Measurements from ENCODE around the gene PDCD11.

Gene PDCD11

GRCh38 chr10:103449208-103450144 is 53.0 kb downstream of the PDCD11 start:
- H3K27ac ChIP-seq: peak overlapping the region in 9 of 11 experiments; percentile 26 to 84 (median 77); a peak in 14 of 22 replicates
- H3K4me2 ChIP-seq: peak overlapping the region; percentile 93 to 100 (median 97)
- peak overlapping the region in 9 of 10 experiments; percentile 73 to 94 (median 85); a peak in 16 of 20 replicates for H3K4me3 ChIP-seq
- TF ChIP-seq Cebpa-rat (IDR thresholded peaks at IDR 0.05): no peak
- H3K27me3 ChIP-seq: no peaks in the 10 kb centered on the region
- peak overlapping the region; percentile 79 to 88 (median 83); a peak in 16 of 22 replicates for H3K9ac ChIP-seq
- peaks cover 3 to 64% (median 58%) of the 10 kb centered on the region in 11 experiments; a peak in 21 of 22 replicates for H4K20me1 ChIP-seq
- H3K4me1 ChIP-seq: peaks cover 55 to 84% (median 71%) of the 10 kb centered on the region in 10 experiments
- H3K9me3 ChIP-seq (replicated peaks in 1 of 11): no peaks in the 10 kb centered on the region
- H3K36me3 ChIP-seq: peaks cover 52 to 63% (median 56%) of the 10 kb centered on the region in 11 experiments

GRCh38 chr10:103450201-103450695 is 53.8 kb downstream of the PDCD11 start:
- Histone ChIP-seq H3K36me3 (peaks cover 44 to 56% (median 49%) of the 10 kb centered on the region in 11 experiments), H3K27me3 (no peaks in the 10 kb centered on the region), H3K4me2 (peak overlapping the region; percentile 93 to 100 (median 97)), H3K4me3 (peak overlapping the region; percentile 73 to 94 (median 82); a peak in 18 of 20 replicates), H3K9me3 (replicated peaks in 1 of 11) (no peaks in the 10 kb centered on the region), H3K27ac (peak overlapping the region; percentile 0 to 84 (median 76); a peak in 18 of 22 replicates), H3K9ac (peak overlapping the region; percentile 79 to 88 (median 83)), H3K4me1 (peaks cover 55 to 77% (median 71%) of the 10 kb centered on the region in 10 experiments), H4K20me1 (peaks cover 3 to 56% (median 50%) of the 10 kb centered on the region in 11 experiments; a peak in 21 of 22 replicates)
- TF ChIP-seq Cebpa-rat (IDR thresholded peaks at IDR 0.05): no peak

GRCh38 chr10:103451091-103451813 is 54.8 kb downstream of the PDCD11 start:
- Histone ChIP-seq H3K4me1 (peaks cover 55 to 69% (median 66%) of the 10 kb centered on the region in 10 experiments), H3K4me2 (peak overlapping the region; percentile 93 to 100 (median 97)), H3K9me3 (replicated peaks in 1 of 11) (no peaks in the 10 kb centered on the region), H3K27me3 (no peaks in the 10 kb centered on the region), H3K9ac (peak overlapping the region; percentile 79 to 88 (median 83)), H4K20me1 (peaks cover 3 to 46% (median 40%) of the 10 kb centered on the region in 11 experiments; a peak in 21 of 22 replicates), H3K4me3 (peak overlapping the region; percentile 73 to 94 (median 82)), H3K27ac (peak overlapping the region; percentile 51 to 84 (median 76); a peak in 21 of 22 replicates), H3K36me3 (peaks cover 34 to 46% (median 38%) of the 10 kb centered on the region in 11 experiments)
- TF ChIP-seq Cebpa-rat (IDR thresholded peaks at IDR 0.05): no peak

GRCh38 chr10:103451831-103452505 is 55.5 kb downstream of the PDCD11 start, which contains the start of gene CALHM2:
Gene CALHM2, minus strand, starts transcription at chr10:103452370. Its CDS starts 2,429 bp downstream, at chr10:103449941.
- peak within 1 kb of the TSS; percentile 73 to 94 (median 82) for H3K4me3 ChIP-seq
- H3K27me3 ChIP-seq: no peaks in the 10 kb centered on the region
- peaks cover 27 to 39% (median 31%) of the 10 kb centered on the region in 11 experiments for H3K36me3 ChIP-seq
- H3K9me3 ChIP-seq (replicated peaks in 1 of 11): no peaks in the 10 kb centered on the region
- TF ChIP-seq Cebpa-rat (IDR thresholded peaks at IDR 0.05): no peak
- peak within 1 kb of the TSS; percentile 51 to 84 (median 76); a peak in 21 of 22 replicates for H3K27ac ChIP-seq
- H3K4me2 ChIP-seq: peak within 1 kb of the TSS; percentile 93 to 100 (median 97)
- peaks cover 56 to 73% (median 64%) of the 10 kb centered on the region in 10 experiments for H3K4me1 ChIP-seq
- peaks cover 3 to 39% (median 35%) of the 10 kb centered on the region in 11 experiments; a peak in 21 of 22 replicates for H4K20me1 ChIP-seq
- H3K9ac ChIP-seq: peak within 1 kb of the TSS; percentile 79 to 88 (median 83)

- peaks cover 20 to 32% (median 24%) of the 10 kb centered on the region in 11 experiments for H3K36me3 ChIP-seq
- H3K9ac ChIP-seq: peak overlapping the region; percentile 79 to 88 (median 83)
- peak overlapping the region; percentile 33 to 84 (median 76); a peak in 21 of 22 replicates for H3K27ac ChIP-seq
- TF ChIP-seq Cebpa-rat (IDR thresholded peaks at IDR 0.05): no peak
- peak overlapping the region; percentile 73 to 94 (median 82) for H3K4me3 ChIP-seq
- H4K20me1 ChIP-seq: peaks cover 3 to 32% (median 28%) of the 10 kb centered on the region in 11 experiments; a peak in 20 of 22 replicates
- H3K4me1 ChIP-seq: peaks cover 52 to 73% (median 64%) of the 10 kb centered on the region in 10 experiments
- H3K4me2 ChIP-seq: peak overlapping the region; percentile 93 to 100 (median 97)
- no peaks in the 10 kb centered on the region for H3K27me3 ChIP-seq
- no peaks in the 10 kb centered on the region for H3K9me3 ChIP-seq (replicated peaks in 1 of 11)
These were observed 56.2 kb downstream of the PDCD11 start for GRCh38 chr10:103452506-103453230.

- peaks cover 3 to 18% (median 15%) of the 10 kb centered on the region in 11 experiments; a peak in 19 of 22 replicates for H4K20me1 ChIP-seq
- no peak overlapping the region; a peak in 1 of 22 replicates for H3K27ac ChIP-seq
- no peak overlapping the region for H3K4me3 ChIP-seq
- peak overlapping the region in 8 of 11 experiments; percentile 8 to 100 (median 74); a peak in 12 of 22 replicates for H3K4me2 ChIP-seq
- peaks cover 7 to 18% (median 13%) of the 10 kb centered on the region in 11 experiments; a peak in 21 of 22 replicates for H3K36me3 ChIP-seq
- no peaks in the 10 kb centered on the region for H3K27me3 ChIP-seq
- no peak for TF ChIP-seq Cebpa-rat (IDR thresholded peaks at IDR 0.05)
- no peak overlapping the region for H3K9ac ChIP-seq
- H3K4me1 ChIP-seq: peaks cover 44 to 73% (median 65%) of the 10 kb centered on the region in 10 experiments
- H3K9me3 ChIP-seq (replicated peaks in 1 of 11): no peaks in the 10 kb centered on the region
These were observed 57.6 kb downstream of the PDCD11 start for GRCh38 chr10:103454026-103454425.

- no peak for TF ChIP-seq Cebpa-rat (IDR thresholded peaks at IDR 0.05)
- Histone ChIP-seq H3K27me3 (no peaks in the 10 kb centered on the region), H3K9me3 (replicated peaks in 1 of 11) (no peaks in the 10 kb centered on the region), H3K4me2 (no peak overlapping the region), H4K20me1 (peaks cover 0 to 6% (median 3%) of the 10 kb centered on the region in 11 experiments; a peak in 11 of 22 replicates), H3K9ac (no peak overlapping the region), H3K4me1 (peaks cover 41 to 73% (median 65%) of the 10 kb centered on the region in 10 experiments), H3K27ac (no peak overlapping the region; a peak in 2 of 22 replicates), H3K36me3 (peaks cover 0 to 6% (median 1%) of the 10 kb centered on the region in 11 experiments; a peak in 8 of 22 replicates), H3K4me3 (no peak overlapping the region)
These were observed 58.8 kb downstream of the PDCD11 start for GRCh38 chr10:103455235-103455634.
